Measurements from ENCODE around the gene ZC3HAV1.

DNA sequence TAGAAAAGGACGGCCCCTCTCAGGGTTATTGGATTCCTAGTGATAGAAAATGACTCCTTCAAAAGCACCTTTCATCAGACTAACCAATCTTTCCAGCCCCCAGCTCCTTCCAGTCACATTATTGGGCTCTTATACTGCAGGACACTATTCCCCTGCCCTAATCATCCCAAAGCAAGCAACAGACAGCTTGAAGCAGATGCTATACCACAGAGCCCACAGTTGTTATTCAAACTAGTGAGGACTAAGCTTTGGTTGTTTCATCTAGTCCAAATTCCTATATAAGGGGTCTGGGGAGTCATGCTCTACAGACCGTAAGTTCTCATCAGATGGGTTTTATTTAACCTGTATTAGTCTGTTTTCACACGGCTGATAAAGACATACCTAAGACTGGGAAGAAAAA is 98.1 kb downstream of the ZC3HAV1 start:
- TF ChIP-seq, protein P1, sequence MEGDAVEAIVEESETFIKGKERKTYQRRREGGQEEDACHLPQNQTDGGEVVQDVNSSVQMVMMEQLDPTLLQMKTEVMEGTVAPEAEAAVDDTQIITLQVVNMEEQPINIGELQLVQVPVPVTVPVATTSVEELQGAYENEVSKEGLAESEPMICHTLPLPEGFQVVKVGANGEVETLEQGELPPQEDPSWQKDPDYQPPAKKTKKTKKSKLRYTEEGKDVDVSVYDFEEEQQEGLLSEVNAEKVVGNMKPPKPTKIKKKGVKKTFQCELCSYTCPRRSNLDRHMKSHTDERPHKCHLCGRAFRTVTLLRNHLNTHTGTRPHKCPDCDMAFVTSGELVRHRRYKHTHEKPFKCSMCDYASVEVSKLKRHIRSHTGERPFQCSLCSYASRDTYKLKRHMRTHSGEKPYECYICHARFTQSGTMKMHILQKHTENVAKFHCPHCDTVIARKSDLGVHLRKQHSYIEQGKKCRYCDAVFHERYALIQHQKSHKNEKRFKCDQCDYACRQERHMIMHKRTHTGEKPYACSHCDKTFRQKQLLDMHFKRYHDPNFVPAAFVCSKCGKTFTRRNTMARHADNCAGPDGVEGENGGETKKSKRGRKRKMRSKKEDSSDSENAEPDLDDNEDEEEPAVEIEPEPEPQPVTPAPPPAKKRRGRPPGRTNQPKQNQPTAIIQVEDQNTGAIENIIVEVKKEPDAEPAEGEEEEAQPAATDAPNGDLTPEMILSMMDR (IDR thresholded peaks at IDR 0.05; ENCODE audit: low read length), result no peak
- no peak for TF ChIP-seq EZH2 (IDR thresholded peaks at IDR 0.05; ENCODE audit: borderline replicate concordance, low read length)

Data from OCI-LY1 (cell line).